Measurements from ENCODE around the gene PARP3.
A peak's percentile ranks its signal among the peaks of the same experiment; 100 is the strongest.

Gene PARP3

GRCh38 chr3:51969841-51970240 lies 27.7 kb downstream of the PARP3 start:
- WGBS, result 90% methylated on average over 4 of the region's 4 CpGs
- no peak for DNase-seq
- H3K23ac ChIP-seq (ENCODE audit: low read length in 2 of 2), result no peak overlapping the region

GRCh38 chr3:51970606-51971300 lies 28.6 kb downstream of the PARP3 start:
- H2BK15ac ChIP-seq (ENCODE audit: low read depth, poor library complexity, severe bottlenecking), result no peak overlapping the region
- no peak overlapping the region for H2BK12ac ChIP-seq (ENCODE audit: low read length in 2 of 2)
- H3K36me3 ChIP-seq (ENCODE audit: control insufficient read depth in 1 of 2, insufficient read depth in 2 of 2, low read depth in 1 of 2, low read length in 2 of 2), result peaks cover 9 to 19% of the 10 kb centered on the region in 2 experiments
- no peak overlapping the region for H3K9ac ChIP-seq (ENCODE audit: low read length)
- no peak overlapping the region for H3K27ac ChIP-seq (ENCODE audit: low read length, poor library complexity, severe bottlenecking)
- no peak for DNase-seq
- 95% methylated on average over 6 of the region's 6 CpGs for WGBS
- no peak overlapping the region for H2BK120ac ChIP-seq (ENCODE audit: low read depth, low read length)
- no peak overlapping the region for H3K23ac ChIP-seq (ENCODE audit: low read length in 2 of 2)
- no peaks in the 10 kb centered on the region for H3K27me3 ChIP-seq (ENCODE audit: control insufficient read depth in 1 of 2, insufficient read depth in 1 of 2, low read length in 2 of 2)
- H2AFZ ChIP-seq (ENCODE audit: low read depth, low read length), result no peak overlapping the region
- H3K4me1 ChIP-seq (ENCODE audit: control insufficient read depth, insufficient read depth, low read depth, low read length), result peaks cover 49% of the 10 kb centered on the region
- no peak overlapping the region for H4K8ac ChIP-seq (ENCODE audit: low read length)
- no peak overlapping the region for H3K4me3 ChIP-seq (ENCODE audit: insufficient read depth in 1 of 2, low read depth in 1 of 2, low read length in 2 of 2)
- H3K14ac ChIP-seq (ENCODE audit: low read length in 2 of 2), result no peak overlapping the region
- no peaks in the 10 kb centered on the region for H3K9me3 ChIP-seq (ENCODE audit: control insufficient read depth, low read length)
- H3K79me1 ChIP-seq (replicated peaks; ENCODE audit: low read length, poor library complexity, severe bottlenecking), result peaks cover 23% of the 10 kb centered on the region
- no peak overlapping the region for H3K4ac ChIP-seq (ENCODE audit: low read depth in 1 of 2, low read length in 2 of 2)
- H2BK5ac ChIP-seq (ENCODE audit: low read depth, low read length, poor library complexity, severe bottlenecking), result no peak overlapping the region
- H4K91ac ChIP-seq (ENCODE audit: low read length), result no peak overlapping the region
- no peak overlapping the region for H3K18ac ChIP-seq (ENCODE audit: low read depth in 1 of 2, low read length in 2 of 2)
- H2AK5ac ChIP-seq (ENCODE audit: low read length, severe bottlenecking), result no peak overlapping the region
- no peak overlapping the region for H3K4me2 ChIP-seq (ENCODE audit: low read length, poor library complexity, severe bottlenecking)

More at GRCh38 chr3:51969841-51970240, 27.7 kb downstream of the PARP3 start:
- H2AFZ ChIP-seq (ENCODE audit: low read depth, low read length), result no peak overlapping the region
- H2BK120ac ChIP-seq (ENCODE audit: low read depth, low read length), result no peak overlapping the region
- H2BK5ac ChIP-seq (ENCODE audit: low read depth, low read length, poor library complexity, severe bottlenecking), result no peak overlapping the region
- no peak overlapping the region for H2AK5ac ChIP-seq (ENCODE audit: low read length, severe bottlenecking)
- no peak overlapping the region for H2BK12ac ChIP-seq (ENCODE audit: low read length in 2 of 2)
- H3K4ac ChIP-seq (ENCODE audit: low read depth in 1 of 2, low read length in 2 of 2), result no peak overlapping the region
- H3K18ac ChIP-seq (ENCODE audit: low read depth in 1 of 2, low read length in 2 of 2), result no peak overlapping the region
- no peak overlapping the region for H3K4me3 ChIP-seq (ENCODE audit: insufficient read depth in 1 of 2, low read depth in 1 of 2, low read length in 2 of 2)
- peaks cover 44% of the 10 kb centered on the region for H3K4me1 ChIP-seq (ENCODE audit: control insufficient read depth, insufficient read depth, low read depth, low read length)
- H3K36me3 ChIP-seq (ENCODE audit: control insufficient read depth in 1 of 2, insufficient read depth in 2 of 2, low read depth in 1 of 2, low read length in 2 of 2), result peaks cover 9 to 19% of the 10 kb centered on the region in 2 experiments
- H3K9ac ChIP-seq (ENCODE audit: low read length), result no peak overlapping the region
- no peak overlapping the region for H2BK15ac ChIP-seq (ENCODE audit: low read depth, poor library complexity, severe bottlenecking)
- no peaks in the 10 kb centered on the region for H3K9me3 ChIP-seq (ENCODE audit: control insufficient read depth, low read length)
- H3K79me1 ChIP-seq (replicated peaks; ENCODE audit: low read length, poor library complexity, severe bottlenecking), result peaks cover 29% of the 10 kb centered on the region
- H3K14ac ChIP-seq (ENCODE audit: low read length in 2 of 2), result no peak overlapping the region
- H3K27ac ChIP-seq (ENCODE audit: low read length, poor library complexity, severe bottlenecking), result no peak overlapping the region
- no peak overlapping the region for H4K91ac ChIP-seq (ENCODE audit: low read length)
- H3K4me2 ChIP-seq (ENCODE audit: low read length, poor library complexity, severe bottlenecking), result no peak overlapping the region
- no peaks in the 10 kb centered on the region for H3K27me3 ChIP-seq (ENCODE audit: control insufficient read depth in 1 of 2, insufficient read depth in 1 of 2, low read length in 2 of 2)
- no peak overlapping the region for H4K8ac ChIP-seq (ENCODE audit: low read length)

GRCh38 chr3:51971350-51971749 lies 29.2 kb downstream of the PARP3 start:
- Histone ChIP-seq H2BK15ac (ENCODE audit: low read depth, poor library complexity, severe bottlenecking) (no peak overlapping the region), H2BK120ac (ENCODE audit: low read depth, low read length) (no peak overlapping the region), H3K4me1 (ENCODE audit: control insufficient read depth, insufficient read depth, low read depth, low read length) (peaks cover 48% of the 10 kb centered on the region), H4K8ac (ENCODE audit: low read length) (no peak overlapping the region), H2BK12ac (ENCODE audit: low read length in 2 of 2) (no peak overlapping the region), H3K27me3 (ENCODE audit: control insufficient read depth in 1 of 2, insufficient read depth in 1 of 2, low read length in 2 of 2) (no peaks in the 10 kb centered on the region), H3K18ac (ENCODE audit: low read depth in 1 of 2, low read length in 2 of 2) (no peak overlapping the region), H3K4ac (ENCODE audit: low read depth in 1 of 2, low read length in 2 of 2) (no peak overlapping the region), H3K27ac (ENCODE audit: low read length, poor library complexity, severe bottlenecking) (no peak overlapping the region), H3K9ac (ENCODE audit: low read length) (no peak overlapping the region), H3K36me3 (ENCODE audit: control insufficient read depth in 1 of 2, insufficient read depth in 2 of 2, low read depth in 1 of 2, low read length in 2 of 2) (peaks cover 9 to 19% of the 10 kb centered on the region in 2 experiments), H2AK5ac (ENCODE audit: low read length, severe bottlenecking) (no peak overlapping the region), H2BK5ac (ENCODE audit: low read depth, low read length, poor library complexity, severe bottlenecking) (no peak overlapping the region), H3K79me1 (replicated peaks; ENCODE audit: low read length, poor library complexity, severe bottlenecking) (peaks cover 18% of the 10 kb centered on the region), H3K14ac (ENCODE audit: low read length in 2 of 2) (no peak overlapping the region), H2AFZ (ENCODE audit: low read depth, low read length) (no peak overlapping the region), H3K4me3 (ENCODE audit: insufficient read depth in 1 of 2, low read depth in 1 of 2, low read length in 2 of 2) (no peak overlapping the region), H3K4me2 (ENCODE audit: low read length, poor library complexity, severe bottlenecking) (no peak overlapping the region), H3K9me3 (ENCODE audit: control insufficient read depth, low read length) (no peaks in the 10 kb centered on the region), H4K91ac (ENCODE audit: low read length) (no peak overlapping the region), H3K23ac (ENCODE audit: low read length in 2 of 2) (no peak overlapping the region)
- WGBS, result 97% methylated on average over 11 of the region's 11 CpGs
- DNase-seq, result no peak

DNA sequence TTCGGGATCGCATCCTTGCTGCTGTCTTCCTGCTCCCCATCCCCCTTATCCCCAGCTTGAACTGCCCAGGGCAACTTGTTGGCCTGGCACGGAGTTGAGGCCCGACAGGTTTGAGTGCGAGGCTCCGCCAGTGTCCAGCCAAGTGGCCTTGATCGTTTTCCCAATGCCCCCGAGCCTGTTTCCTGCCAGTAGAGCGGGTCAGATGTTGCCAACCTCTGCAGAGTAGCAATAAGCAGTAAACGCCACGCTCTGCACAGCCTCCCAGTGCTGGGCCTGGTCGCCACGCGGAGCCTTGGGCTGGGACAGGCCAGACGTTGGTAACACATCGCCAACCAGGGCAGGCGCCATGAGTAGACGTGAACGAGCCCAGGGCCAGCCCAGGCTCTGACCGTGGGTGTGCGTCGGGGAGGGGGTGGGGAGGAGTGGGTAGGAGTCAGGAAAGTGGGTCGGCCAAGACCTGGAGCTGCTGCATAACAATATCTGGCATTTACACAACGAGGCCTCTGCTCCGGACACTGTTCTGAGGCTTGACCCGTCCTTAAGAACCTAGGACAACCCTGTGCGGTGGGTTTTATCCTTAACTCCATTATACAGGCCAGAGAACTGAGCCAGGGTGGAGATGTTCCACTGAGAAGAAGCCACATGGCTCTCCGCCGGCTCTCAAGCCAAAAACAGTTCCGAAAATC lies 32.3 kb downstream of the PARP3 start:
- peak overlapping the region; percentile 51 for H3K27ac ChIP-seq (ENCODE audit: low read length, poor library complexity, severe bottlenecking)
- H3K79me1 ChIP-seq (replicated peaks; ENCODE audit: low read length, poor library complexity, severe bottlenecking), result peaks cover 9% of the 10 kb centered on the region
- H3K4me3 ChIP-seq (ENCODE audit: insufficient read depth in 1 of 2, low read depth in 1 of 2, low read length in 2 of 2), result peak overlapping the region; percentile 61 to 97
- peak overlapping the region; percentile 31 for H2AK5ac ChIP-seq (ENCODE audit: low read length, severe bottlenecking)
- peak overlapping the region; percentile 85 for H2BK120ac ChIP-seq (ENCODE audit: low read depth, low read length)
- peak overlapping the region in 1 of 2 experiments; percentile 51 for H3K23ac ChIP-seq (ENCODE audit: low read length in 2 of 2)
- DNase-seq, result no peak
- peak overlapping the region; percentile 75 to 97 for H3K4ac ChIP-seq (ENCODE audit: low read depth in 1 of 2, low read length in 2 of 2)
- H2BK15ac ChIP-seq (ENCODE audit: low read depth, poor library complexity, severe bottlenecking), result peak overlapping the region; percentile 83
- peaks cover 9 to 18% of the 10 kb centered on the region in 2 experiments for H3K36me3 ChIP-seq (ENCODE audit: control insufficient read depth in 1 of 2, insufficient read depth in 2 of 2, low read depth in 1 of 2, low read length in 2 of 2)
- H3K9ac ChIP-seq (ENCODE audit: low read length), result peak overlapping the region; percentile 97
- H3K9me3 ChIP-seq (ENCODE audit: control insufficient read depth, low read length), result no peaks in the 10 kb centered on the region
- H4K8ac ChIP-seq (ENCODE audit: low read length), result peak overlapping the region; percentile 99
- peak overlapping the region; percentile 15 to 81 for H3K18ac ChIP-seq (ENCODE audit: low read depth in 1 of 2, low read length in 2 of 2)
- H3K4me2 ChIP-seq (ENCODE audit: low read length, poor library complexity, severe bottlenecking), result peak overlapping the region; percentile 95
- H3K14ac ChIP-seq (ENCODE audit: low read length in 2 of 2), result peak overlapping the region in 1 of 2 experiments; percentile 90
- peaks cover 31% of the 10 kb centered on the region for H3K4me1 ChIP-seq (ENCODE audit: control insufficient read depth, insufficient read depth, low read depth, low read length)
- peak overlapping the region; percentile 98 for H4K91ac ChIP-seq (ENCODE audit: low read length)
- no peaks in the 10 kb centered on the region for H3K27me3 ChIP-seq (ENCODE audit: control insufficient read depth in 1 of 2, insufficient read depth in 1 of 2, low read length in 2 of 2)
- peak overlapping the region; percentile 72 to 94 for H2BK12ac ChIP-seq (ENCODE audit: low read length in 2 of 2)
- H2AFZ ChIP-seq (ENCODE audit: low read depth, low read length), result peak overlapping the region; percentile 60
- 53% methylated on average over 30 of the region's 30 CpGs for WGBS
- no peak overlapping the region for H2BK5ac ChIP-seq (ENCODE audit: low read depth, low read length, poor library complexity, severe bottlenecking)
